Body of pancreas (tissue), 4 donors: Measurements from ENCODE around the gene LRRC53.

Source experiments
- CTCF ChIP-seq, 7 experiments: fragments of 450-650 bp in 4 of 7; fragments of 200-600 bp in 3 of 7; sonication (generic) in 3 of 7; IDR thresholded peaks; one replicate each; pipeline ENCODE4 v1.5.1; 2016 to 2019; ENCODE audit warnings: antibody characterized with exemption in 7 of 7
- POLR2A ChIP-seq, 3 donors: fragments of 450-650 bp; IDR thresholded peaks; one replicate each; pipeline ENCODE4 v1.6.1; 2016; ENCODE audit warnings: antibody characterized with exemption in 3 of 3, mild to moderate bottlenecking in 2 of 3

GRCh38 chr1:74420467-74420866 is 91.9 kb downstream of the LRRC53 start:
- no peak for TF ChIP-seq CTCF (IDR thresholded peaks at IDR 0.05)
- no peak for TF ChIP-seq POLR2A (IDR thresholded peaks at IDR 0.05)
